ENCODE results near the gene CKS1B. TPM values are rescaled to one million over a fixed set of nuclear protein-coding genes. Genes with fewer than 3 reads are reported as not detected.

The CKS1B gene
- polyA plus RNA-seq, 2 of the 4 experiments (the other 2 are of a cell fraction) = 356 to 725 TPM

- TF ChIP-seq FOSL2 (IDR thresholded peaks at IDR 0.05) (no peak), FOSL2 (CRISPR knock-in tag; IDR thresholded peaks at IDR 0.05) (peak; percentile 30), E2F6 (IDR thresholded peaks at IDR 0.05; ENCODE audit: borderline replicate concordance, low read depth) (peak; percentile 60; the same call in 1 of the 2 replicates), HEYL (CRISPR knock-in tag; IDR thresholded peaks at IDR 0.05) (no peak), ZFP36 (IDR thresholded peaks at IDR 0.05; ENCODE audit: borderline replicate concordance, partially characterized antibody) (no peak), EP300 (IDR thresholded peaks at IDR 0.05) (no peak), ZC3H11A (IDR thresholded peaks at IDR 0.05) (no peak), PHF8 (IDR thresholded peaks at IDR 0.05; ENCODE audit: borderline replicate concordance, low read depth) (no peak), SMC3 (IDR thresholded peaks at IDR 0.05) (peak; percentile 79), CTCF (IDR thresholded peaks at IDR 0.05) (peak; percentile 90)
- TF ChIP-seq, protein P1, sequence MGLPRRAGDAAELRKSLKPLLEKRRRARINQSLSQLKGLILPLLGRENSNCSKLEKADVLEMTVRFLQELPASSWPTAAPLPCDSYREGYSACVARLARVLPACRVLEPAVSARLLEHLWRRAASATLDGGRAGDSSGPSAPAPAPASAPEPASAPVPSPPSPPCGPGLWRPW (IDR thresholded peaks at IDR 0.05) = no peak
Measured at GRCh38 chr1:154961207-154962155, 13.0 kb upstream of the CKS1B start, which contains the start of gene PYGO2 (continued).

DNA sequence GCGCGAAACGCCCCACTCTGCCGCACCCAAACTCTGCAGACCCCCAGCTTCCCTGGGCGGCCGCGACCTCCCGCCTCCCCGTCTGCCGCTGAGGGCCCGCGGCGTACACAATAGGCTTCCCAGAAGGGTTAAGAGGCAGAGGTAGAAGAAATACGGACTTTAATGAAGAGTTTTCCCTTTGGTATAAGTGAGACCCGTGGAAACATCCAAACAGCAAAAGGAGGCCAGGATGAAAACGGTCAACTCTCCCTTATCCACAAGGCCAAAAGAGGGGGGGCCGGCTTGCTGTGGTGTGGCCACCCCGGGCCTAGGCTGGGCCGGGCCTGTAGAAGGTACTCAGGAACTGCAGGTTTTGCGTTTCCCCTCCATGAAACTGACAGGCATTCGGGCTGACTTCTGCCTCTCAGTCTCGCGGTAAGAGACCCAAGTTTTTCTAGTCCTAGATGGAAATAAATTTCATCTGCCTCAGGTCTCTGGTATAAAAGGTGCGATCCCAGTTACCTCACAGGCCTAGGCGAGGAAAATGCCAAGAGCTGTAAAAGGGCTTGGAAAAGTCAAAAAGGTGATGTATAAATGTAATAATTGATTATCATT, 12.2 kb upstream of the CKS1B start:
- Histone ChIP-seq H3K9me3 (no peaks in the 10 kb centered on the region), H3K4me3 (peak overlapping the region; percentile 74), H3K27ac (peak overlapping the region; percentile 97), H3K4me1 (peaks cover 26% of the 10 kb centered on the region), H3K4me2 (peak overlapping the region; percentile 99)
- CTCF ChIA-PET = interaction anchor here (0.5 to 3.4 kb wide), 7 partner anchors 10 to 470 kb away, joined by 3 to 19 read pairs (median 4); partner anchors contain the start of gene PMVK
- FAIRE-seq = no peak
- peak in 1 of 2 experiments; percentile 51 for DNase-seq (ENCODE audit: low read depth in 1 of 2, low spot score in 1 of 2)
- 11% methylated on average over 25 of the region's 25 CpGs for WGBS (ENCODE audit: missing lambda C conversion rate)
- TF ChIP-seq PBX3 (IDR thresholded peaks at IDR 0.05) = 0 out of 2 replicates have a peak, but pooled peaks have one; percentile 10
- TF ChIP-seq RAD21 (conservative IDR thresholded peaks at IDR 0.05 in 1 of 2, IDR thresholded peaks at IDR 0.05 in 1 of 2) = peak in 1 of 2 experiments; percentile 16; a peak in 1 of 5 replicates
- no peak for TF ChIP-seq POLR2AphosphoS2 (conservative IDR thresholded peaks at IDR 0.05; ENCODE audit: low read length)
- ATAC-seq = peak; percentile 12 to 25
- POLR2A ChIA-PET = interaction anchor here (2.8 kb wide), 1 partner anchor 10 kb away, joined by 67 read pairs; the partner anchor contains the start of genes CKS1B and SHC1

DNA sequence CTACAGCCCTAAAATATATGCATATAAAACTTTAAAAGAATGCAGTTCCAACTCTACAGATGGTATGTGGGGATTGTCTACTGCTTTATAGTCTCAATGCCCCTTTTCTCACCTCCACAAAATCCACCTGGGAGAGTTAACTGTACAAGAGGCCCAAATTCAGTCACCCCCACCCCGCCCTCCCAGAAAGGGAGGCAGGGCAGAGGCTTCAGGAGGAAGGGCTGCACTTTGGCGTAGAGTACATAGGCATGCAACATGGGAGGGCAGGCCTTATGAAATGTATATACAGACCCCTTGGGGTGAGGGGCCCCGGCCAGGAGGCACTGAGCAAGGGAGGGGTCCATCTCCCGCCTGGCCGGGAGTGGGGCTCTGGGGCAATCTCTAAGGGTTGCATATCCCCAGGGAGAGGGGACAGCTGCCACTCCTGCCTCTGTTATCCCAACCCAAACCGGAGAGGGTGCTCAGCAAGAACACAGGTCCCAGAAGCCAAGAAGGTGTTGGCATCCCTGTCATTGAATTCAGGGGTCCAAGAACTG, 11.6 kb upstream of the CKS1B start:
- 91% methylated on average over 6 of the region's 6 CpGs for WGBS (ENCODE audit: missing lambda C conversion rate)
- TF ChIP-seq HEYL (CRISPR knock-in tag; IDR thresholded peaks at IDR 0.05) (no peak), EHF (CRISPR knock-in tag; IDR thresholded peaks at IDR 0.05) (no peak), KDM5A (IDR thresholded peaks at IDR 0.05) (no peak), E2F6 (IDR thresholded peaks at IDR 0.05; ENCODE audit: borderline replicate concordance, low read depth) (no peak), HOXA7 (CRISPR knock-in tag; IDR thresholded peaks at IDR 0.05) (no peak)
- peaks cover 28% of the 10 kb centered on the region for H3K4me1 ChIP-seq
- no peak for FAIRE-seq
- H3K4me2 ChIP-seq = peak overlapping the region; percentile 99
- POLR2A ChIA-PET = interaction anchor here (2.8 kb wide), 1 partner anchor 9 kb away, joined by 67 read pairs; the partner anchor contains the start of genes CKS1B and SHC1
- H3K27ac ChIP-seq = peak overlapping the region; percentile 97
- no peak for ATAC-seq
- H3K9me3 ChIP-seq = no peaks in the 10 kb centered on the region
- no peak for DNase-seq (ENCODE audit: low read depth in 1 of 2, low spot score in 1 of 2)
- peak overlapping the region; percentile 74; the same call in 2 of the 3 replicates for H3K4me3 ChIP-seq
- CTCF ChIA-PET = interaction anchor here (1.0 to 3.4 kb wide), 4 partner anchors 10 to 122 kb away, joined by 3 to 19 read pairs (median 8); partner anchors contain the start of gene PMVK
